Left kidney (tissue), 2 donors: ENCODE results near the gene PROCA1. TPM values are rescaled to one million over a fixed set of nuclear protein-coding genes. Genes with fewer than 3 reads are reported as not detected.
"Not testable (repeated sequence)": the region's sequence is repeated elsewhere in the genome, so short reads cannot be mapped to it uniquely, and the experiment has no call there.

Experiments
- DNase-seq: peaks from one replicate; pipeline ENCODE4 v3.0.0-alpha.2; 2013
- polyA plus RNA-seq: library from polyadenylated mRNA; unstranded; fragments of 120-200 nt; gene quantifications from one replicate; pipeline ENCODE4 v1.2.1, GENCODE V29; 2013; ENCODE audit not compliant: insufficient read length

The PROCA1 gene
- polyA plus RNA-seq, 1 donor: 10.4 TPM

- peak; percentile 63 for DNase-seq
Observed at GRCh38 chr17:28744104-28744971, 32.6 kb upstream of the PROCA1 start.

GRCh38 chr17:28743243-28744103 lies 31.8 kb upstream of the PROCA1 start, which contains the start of gene TRAF4:
TRAF4 (plus strand) TSS chr17:28744011; CDS start chr17:28744113, 102 bp downstream.
- DNase-seq: peak; percentile 86

- no peak for DNase-seq
Observed at GRCh38 chr17:28741358-28742349, 30.0 kb upstream of the PROCA1 start.

- DNase-seq: no peak
Observed at GRCh38 chr17:28740406-28741357, 29.0 kb upstream of the PROCA1 start.

GRCh38 chr17:28738680-28739384 lies 27.1 kb upstream of the PROCA1 start:
- no peak for DNase-seq

GRCh38 chr17:28737770-28738679 lies 26.3 kb upstream of the PROCA1 start:
- peak; percentile 35 for DNase-seq

- DNase-seq: no peak
Observed at GRCh38 chr17:28737316-28737715, 25.6 kb upstream of the PROCA1 start.

- DNase-seq: not testable (repeated sequence)
Observed at GRCh38 chr17:28735913-28736769, 24.5 kb upstream of the PROCA1 start.

GRCh38 chr17:28735242-28735722 lies 23.6 kb upstream of the PROCA1 start:
- DNase-seq: no peak

GRCh38 chr17:28734712-28735241 lies 23.1 kb upstream of the PROCA1 start:
- DNase-seq: no peak

GRCh38 chr17:28733346-28733745 lies 21.7 kb upstream of the PROCA1 start:
- DNase-seq: no peak

- DNase-seq: no peak
Observed at GRCh38 chr17:28729950-28730330, 18.3 kb upstream of the PROCA1 start.

- peak; percentile 94 for DNase-seq
Observed at GRCh38 chr17:28728364-28729200, 16.9 kb upstream of the PROCA1 start, which contains the start of gene NEK8. NEK8 (plus strand) TSS chr17:28728788; CDS start chr17:28728814, 26 bp downstream.

GRCh38 chr17:28726627-28727491 lies 15.2 kb upstream of the PROCA1 start:
- peak; percentile 96 for DNase-seq

- DNase-seq: peak; percentile 57
Observed at GRCh38 chr17:28726226-28726626, 14.5 kb upstream of the PROCA1 start, which contains the start of gene TLCD1. TLCD1 (minus strand) TSS chr17:28726233; CDS start chr17:28726097, 136 bp downstream.
